ENCODE measurements around the gene OPN4.

DNA sequence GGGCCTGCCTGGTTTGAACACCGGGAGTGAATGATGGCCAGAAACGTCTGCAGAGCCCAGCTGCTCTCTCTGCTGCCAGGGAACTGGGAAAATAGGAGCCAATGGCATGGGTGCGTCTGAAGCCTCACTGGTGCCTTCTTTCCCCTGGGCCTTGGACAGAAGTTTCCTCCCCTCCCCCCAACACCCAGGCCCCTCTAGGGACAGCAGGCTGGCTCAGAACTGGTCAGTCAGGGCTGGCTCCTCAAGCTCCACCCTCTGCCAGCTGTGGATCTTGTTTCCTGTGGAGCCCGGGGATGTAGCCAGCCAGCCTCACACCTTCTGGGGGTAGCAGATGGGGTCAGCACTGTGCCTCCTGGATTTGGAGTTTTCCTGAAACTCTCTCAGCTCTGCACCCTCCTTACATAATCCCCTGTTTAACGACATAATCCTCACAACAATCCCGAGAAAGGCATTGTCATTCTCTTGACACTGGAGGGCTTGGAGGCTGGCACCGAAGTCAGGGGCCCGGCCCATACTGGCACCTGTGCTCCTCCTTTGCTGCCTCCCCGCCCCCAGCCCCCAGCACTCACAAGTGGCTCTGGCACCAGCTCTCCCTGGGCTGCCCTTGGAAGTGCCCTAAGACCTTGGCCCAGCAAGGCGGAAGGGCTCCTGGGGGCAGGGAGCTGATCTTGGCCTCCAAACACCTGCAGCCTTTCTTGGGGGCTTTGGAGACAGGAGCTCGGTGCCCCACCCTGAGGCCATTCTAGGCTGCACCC, 19.7 kb downstream of the OPN4 start:
- TF ChIP-seq, protein P1, sequence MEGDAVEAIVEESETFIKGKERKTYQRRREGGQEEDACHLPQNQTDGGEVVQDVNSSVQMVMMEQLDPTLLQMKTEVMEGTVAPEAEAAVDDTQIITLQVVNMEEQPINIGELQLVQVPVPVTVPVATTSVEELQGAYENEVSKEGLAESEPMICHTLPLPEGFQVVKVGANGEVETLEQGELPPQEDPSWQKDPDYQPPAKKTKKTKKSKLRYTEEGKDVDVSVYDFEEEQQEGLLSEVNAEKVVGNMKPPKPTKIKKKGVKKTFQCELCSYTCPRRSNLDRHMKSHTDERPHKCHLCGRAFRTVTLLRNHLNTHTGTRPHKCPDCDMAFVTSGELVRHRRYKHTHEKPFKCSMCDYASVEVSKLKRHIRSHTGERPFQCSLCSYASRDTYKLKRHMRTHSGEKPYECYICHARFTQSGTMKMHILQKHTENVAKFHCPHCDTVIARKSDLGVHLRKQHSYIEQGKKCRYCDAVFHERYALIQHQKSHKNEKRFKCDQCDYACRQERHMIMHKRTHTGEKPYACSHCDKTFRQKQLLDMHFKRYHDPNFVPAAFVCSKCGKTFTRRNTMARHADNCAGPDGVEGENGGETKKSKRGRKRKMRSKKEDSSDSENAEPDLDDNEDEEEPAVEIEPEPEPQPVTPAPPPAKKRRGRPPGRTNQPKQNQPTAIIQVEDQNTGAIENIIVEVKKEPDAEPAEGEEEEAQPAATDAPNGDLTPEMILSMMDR (IDR thresholded peaks at IDR 0.05) = no peak
- TF ChIP-seq POLR2A (IDR thresholded peaks at IDR 0.05) = no peak
- TF ChIP-seq POLR2AphosphoS5 (IDR thresholded peaks at IDR 0.05) = no peak
